ENCODE data around the gene FSTL4. TPM values are rescaled to one million over a fixed set of nuclear protein-coding genes. Genes with fewer than 3 reads are reported as not detected.

The FSTL4 gene
- total and polyA plus RNA-seq, 2 experiments from 2014 or later: 1.4 to 2.8 TPM

DNA sequence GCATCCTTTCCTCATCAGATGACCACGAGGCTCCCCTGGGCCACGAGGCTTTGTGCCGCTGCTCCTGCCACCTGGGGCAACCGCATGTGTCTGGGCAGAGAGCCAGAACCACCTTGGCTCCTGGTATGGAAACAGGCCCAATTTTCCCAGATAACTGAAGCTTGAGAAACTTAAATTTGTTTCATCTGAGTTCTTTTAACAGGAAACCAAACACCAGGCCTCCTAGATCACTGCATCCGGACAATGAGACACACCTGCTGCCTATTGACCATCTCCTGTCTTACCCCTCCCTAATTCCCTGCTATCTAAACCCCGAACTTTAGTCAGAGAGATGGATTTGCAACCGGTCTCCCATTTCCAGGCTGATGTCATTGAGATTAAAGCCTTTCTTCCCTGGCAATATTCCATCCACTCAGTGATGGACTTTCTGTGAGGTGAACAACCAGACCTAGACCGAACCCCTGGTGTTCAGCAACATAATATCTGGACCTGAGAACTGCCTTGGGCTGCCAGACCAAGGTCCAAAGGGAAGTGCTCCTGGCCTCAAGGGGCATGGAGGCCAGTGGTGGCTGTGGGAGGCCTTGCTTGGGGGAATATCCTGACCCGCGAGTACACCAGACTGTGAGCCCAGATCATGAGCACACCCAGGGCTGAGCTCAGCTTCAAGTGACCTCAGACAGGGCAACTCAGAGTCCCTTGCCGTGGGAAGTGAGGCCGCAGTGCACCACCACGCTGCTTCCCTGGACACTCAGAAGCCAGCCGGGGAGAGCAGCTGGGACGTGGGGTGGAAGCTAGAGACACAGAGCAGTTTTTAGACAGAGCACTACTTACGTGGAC, 360.8 kb downstream of the FSTL4 start:
- Histone ChIP-seq H3K79me2 (replicated peaks; ENCODE audit: insufficient read depth) (no peaks in the 10 kb centered on the region), H3K36me3 (ENCODE audit: insufficient read depth) (no peaks in the 10 kb centered on the region), H3K4me1 (ENCODE audit: insufficient read depth) (no peaks in the 10 kb centered on the region), H3K27me3 (ENCODE audit: insufficient read depth) (no peaks in the 10 kb centered on the region), H3K9me2 (ENCODE audit: insufficient read depth) (no peaks in the 10 kb centered on the region), H3F3A (replicated peaks; ENCODE audit: low read depth) (no peaks in the 10 kb centered on the region), H3K4me3 (no peak overlapping the region), H3K27ac (ENCODE audit: low read depth) (no peak overlapping the region), H4K20me1 (replicated peaks; ENCODE audit: insufficient read depth) (no peaks in the 10 kb centered on the region), H2AFZ (peak overlapping the region; percentile 85), H3K4me2 (peak overlapping the region; percentile 38; the same call in 1 of the 2 replicates)
- TF ChIP-seq POLR2AphosphoS5 (IDR thresholded peaks at IDR 0.05; ENCODE audit: low read depth) (no peak), JUNB (IDR thresholded peaks at IDR 0.05; ENCODE audit: unreplicated experiment) (no peak), ZNF114 (CRISPR knock-in tag; IDR thresholded peaks at IDR 0.05) (no peak), STAT1 (IDR thresholded peaks at IDR 0.05; ENCODE audit: unreplicated experiment) (no peak), NANOG (IDR thresholded peaks at IDR 0.05; ENCODE audit: borderline replicate concordance) (no peak), EZH2 (IDR thresholded peaks at IDR 0.05; ENCODE audit: low read depth, unreplicated experiment) (no peak), CREB1 (CRISPR knock-in tag; IDR thresholded peaks at IDR 0.05; ENCODE audit: low read depth) (no peak), ZNF331 (CRISPR knock-in tag; IDR thresholded peaks at IDR 0.05; ENCODE audit: low read depth) (no peak), EZH2phosphoT487 (IDR thresholded peaks at IDR 0.05; ENCODE audit: unreplicated experiment) (no peak)
- TF ChIP-seq, protein P1, sequence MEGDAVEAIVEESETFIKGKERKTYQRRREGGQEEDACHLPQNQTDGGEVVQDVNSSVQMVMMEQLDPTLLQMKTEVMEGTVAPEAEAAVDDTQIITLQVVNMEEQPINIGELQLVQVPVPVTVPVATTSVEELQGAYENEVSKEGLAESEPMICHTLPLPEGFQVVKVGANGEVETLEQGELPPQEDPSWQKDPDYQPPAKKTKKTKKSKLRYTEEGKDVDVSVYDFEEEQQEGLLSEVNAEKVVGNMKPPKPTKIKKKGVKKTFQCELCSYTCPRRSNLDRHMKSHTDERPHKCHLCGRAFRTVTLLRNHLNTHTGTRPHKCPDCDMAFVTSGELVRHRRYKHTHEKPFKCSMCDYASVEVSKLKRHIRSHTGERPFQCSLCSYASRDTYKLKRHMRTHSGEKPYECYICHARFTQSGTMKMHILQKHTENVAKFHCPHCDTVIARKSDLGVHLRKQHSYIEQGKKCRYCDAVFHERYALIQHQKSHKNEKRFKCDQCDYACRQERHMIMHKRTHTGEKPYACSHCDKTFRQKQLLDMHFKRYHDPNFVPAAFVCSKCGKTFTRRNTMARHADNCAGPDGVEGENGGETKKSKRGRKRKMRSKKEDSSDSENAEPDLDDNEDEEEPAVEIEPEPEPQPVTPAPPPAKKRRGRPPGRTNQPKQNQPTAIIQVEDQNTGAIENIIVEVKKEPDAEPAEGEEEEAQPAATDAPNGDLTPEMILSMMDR (conservative IDR thresholded peaks at IDR 0.05; ENCODE audit: low read depth in 2 of 2): no peak
- TF ChIP-seq, protein P2, sequence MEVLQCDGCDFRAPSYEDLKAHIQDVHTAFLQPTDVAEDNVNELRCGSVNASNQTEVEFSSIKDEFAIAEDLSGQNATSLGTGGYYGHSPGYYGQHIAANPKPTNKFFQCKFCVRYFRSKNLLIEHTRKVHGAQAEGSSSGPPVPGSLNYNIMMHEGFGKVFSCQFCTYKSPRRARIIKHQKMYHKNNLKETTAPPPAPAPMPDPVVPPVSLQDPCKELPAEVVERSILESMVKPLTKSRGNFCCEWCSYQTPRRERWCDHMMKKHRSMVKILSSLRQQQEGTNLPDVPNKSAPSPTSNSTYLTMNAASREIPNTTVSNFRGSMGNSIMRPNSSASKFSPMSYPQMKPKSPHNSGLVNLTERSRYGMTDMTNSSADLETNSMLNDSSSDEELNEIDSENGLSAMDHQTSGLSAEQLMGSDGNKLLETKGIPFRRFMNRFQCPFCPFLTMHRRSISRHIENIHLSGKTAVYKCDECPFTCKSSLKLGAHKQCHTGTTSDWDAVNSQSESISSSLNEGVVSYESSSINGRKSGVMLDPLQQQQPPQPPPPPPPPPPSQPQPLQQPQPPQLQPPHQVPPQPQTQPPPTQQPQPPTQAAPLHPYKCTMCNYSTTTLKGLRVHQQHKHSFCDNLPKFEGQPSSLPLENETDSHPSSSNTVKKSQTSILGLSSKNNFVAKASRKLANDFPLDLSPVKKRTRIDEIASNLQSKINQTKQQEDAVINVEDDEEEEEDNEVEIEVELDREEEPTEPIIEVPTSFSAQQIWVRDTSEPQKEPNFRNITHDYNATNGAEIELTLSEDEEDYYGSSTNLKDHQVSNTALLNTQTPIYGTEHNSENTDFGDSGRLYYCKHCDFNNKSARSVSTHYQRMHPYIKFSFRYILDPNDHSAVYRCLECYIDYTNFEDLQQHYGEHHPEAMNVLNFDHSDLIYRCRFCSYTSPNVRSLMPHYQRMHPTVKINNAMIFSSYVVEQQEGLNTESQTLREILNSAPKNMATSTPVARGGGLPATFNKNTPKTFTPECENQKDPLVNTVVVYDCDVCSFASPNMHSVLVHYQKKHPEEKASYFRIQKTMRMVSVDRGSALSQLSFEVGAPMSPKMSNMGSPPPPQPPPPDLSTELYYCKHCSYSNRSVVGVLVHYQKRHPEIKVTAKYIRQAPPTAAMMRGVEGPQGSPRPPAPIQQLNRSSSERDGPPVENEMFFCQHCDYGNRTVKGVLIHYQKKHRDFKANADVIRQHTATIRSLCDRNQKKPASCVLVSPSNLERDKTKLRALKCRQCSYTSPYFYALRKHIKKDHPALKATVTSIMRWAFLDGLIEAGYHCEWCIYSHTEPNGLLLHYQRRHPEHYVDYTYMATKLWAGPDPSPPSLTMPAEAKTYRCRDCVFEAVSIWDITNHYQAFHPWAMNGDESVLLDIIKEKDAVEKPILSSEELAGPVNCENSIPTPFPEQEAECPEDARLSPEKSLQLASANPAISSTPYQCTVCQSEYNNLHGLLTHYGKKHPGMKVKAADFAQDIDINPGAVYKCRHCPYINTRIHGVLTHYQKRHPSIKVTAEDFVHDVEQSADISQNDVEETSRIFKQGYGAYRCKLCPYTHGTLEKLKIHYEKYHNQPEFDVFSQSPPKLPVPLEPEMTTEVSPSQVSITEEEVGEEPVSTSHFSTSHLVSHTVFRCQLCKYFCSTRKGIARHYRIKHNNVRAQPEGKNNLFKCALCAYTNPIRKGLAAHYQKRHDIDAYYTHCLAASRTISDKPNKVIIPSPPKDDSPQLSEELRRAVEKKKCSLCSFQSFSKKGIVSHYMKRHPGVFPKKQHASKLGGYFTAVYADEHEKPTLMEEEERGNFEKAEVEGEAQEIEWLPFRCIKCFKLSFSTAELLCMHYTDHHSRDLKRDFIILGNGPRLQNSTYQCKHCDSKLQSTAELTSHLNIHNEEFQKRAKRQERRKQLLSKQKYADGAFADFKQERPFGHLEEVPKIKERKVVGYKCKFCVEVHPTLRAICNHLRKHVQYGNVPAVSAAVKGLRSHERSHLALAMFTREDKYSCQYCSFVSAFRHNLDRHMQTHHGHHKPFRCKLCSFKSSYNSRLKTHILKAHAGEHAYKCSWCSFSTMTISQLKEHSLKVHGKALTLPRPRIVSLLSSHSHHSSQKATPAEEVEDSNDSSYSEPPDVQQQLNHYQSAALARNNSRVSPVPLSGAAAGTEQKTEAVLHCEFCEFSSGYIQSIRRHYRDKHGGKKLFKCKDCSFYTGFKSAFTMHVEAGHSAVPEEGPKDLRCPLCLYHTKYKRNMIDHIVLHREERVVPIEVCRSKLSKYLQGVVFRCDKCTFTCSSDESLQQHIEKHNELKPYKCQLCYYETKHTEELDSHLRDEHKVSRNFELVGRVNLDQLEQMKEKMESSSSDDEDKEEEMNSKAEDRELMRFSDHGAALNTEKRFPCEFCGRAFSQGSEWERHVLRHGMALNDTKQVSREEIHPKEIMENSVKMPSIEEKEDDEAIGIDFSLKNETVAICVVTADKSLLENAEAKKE (CRISPR knock-in tag; IDR thresholded peaks at IDR 0.05): no peak
- TF ChIP-seq, protein P3, sequence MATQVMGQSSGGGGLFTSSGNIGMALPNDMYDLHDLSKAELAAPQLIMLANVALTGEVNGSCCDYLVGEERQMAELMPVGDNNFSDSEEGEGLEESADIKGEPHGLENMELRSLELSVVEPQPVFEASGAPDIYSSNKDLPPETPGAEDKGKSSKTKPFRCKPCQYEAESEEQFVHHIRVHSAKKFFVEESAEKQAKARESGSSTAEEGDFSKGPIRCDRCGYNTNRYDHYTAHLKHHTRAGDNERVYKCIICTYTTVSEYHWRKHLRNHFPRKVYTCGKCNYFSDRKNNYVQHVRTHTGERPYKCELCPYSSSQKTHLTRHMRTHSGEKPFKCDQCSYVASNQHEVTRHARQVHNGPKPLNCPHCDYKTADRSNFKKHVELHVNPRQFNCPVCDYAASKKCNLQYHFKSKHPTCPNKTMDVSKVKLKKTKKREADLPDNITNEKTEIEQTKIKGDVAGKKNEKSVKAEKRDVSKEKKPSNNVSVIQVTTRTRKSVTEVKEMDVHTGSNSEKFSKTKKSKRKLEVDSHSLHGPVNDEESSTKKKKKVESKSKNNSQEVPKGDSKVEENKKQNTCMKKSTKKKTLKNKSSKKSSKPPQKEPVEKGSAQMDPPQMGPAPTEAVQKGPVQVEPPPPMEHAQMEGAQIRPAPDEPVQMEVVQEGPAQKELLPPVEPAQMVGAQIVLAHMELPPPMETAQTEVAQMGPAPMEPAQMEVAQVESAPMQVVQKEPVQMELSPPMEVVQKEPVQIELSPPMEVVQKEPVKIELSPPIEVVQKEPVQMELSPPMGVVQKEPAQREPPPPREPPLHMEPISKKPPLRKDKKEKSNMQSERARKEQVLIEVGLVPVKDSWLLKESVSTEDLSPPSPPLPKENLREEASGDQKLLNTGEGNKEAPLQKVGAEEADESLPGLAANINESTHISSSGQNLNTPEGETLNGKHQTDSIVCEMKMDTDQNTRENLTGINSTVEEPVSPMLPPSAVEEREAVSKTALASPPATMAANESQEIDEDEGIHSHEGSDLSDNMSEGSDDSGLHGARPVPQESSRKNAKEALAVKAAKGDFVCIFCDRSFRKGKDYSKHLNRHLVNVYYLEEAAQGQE (IDR thresholded peaks at IDR 0.05; ENCODE audit: unreplicated experiment): no peak
- TF ChIP-seq, protein P4, sequence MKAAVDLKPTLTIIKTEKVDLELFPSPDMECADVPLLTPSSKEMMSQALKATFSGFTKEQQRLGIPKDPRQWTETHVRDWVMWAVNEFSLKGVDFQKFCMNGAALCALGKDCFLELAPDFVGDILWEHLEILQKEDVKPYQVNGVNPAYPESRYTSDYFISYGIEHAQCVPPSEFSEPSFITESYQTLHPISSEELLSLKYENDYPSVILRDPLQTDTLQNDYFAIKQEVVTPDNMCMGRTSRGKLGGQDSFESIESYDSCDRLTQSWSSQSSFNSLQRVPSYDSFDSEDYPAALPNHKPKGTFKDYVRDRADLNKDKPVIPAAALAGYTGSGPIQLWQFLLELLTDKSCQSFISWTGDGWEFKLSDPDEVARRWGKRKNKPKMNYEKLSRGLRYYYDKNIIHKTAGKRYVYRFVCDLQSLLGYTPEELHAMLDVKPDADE (IDR thresholded peaks at IDR 0.05): no peak
- H3K36me3 Mint-ChIP-seq (ENCODE audit: low read depth): no peaks in the 10 kb centered on the region
- peaks cover 7% of the 10 kb centered on the region for H3K27me3 Mint-ChIP-seq (ENCODE audit: insufficient read depth, low read depth, poor library complexity)
- ATAC-seq (peak; percentile 12; the same call in 2 of the 3 replicates), DNase-seq (ENCODE audit: low spot score) (no peak)
- peaks cover 11% of the 10 kb centered on the region for H3K4me1 Mint-ChIP-seq
- no peaks in the 10 kb centered on the region; the same call in 2 of the 3 replicates for H3K9me3 Mint-ChIP-seq
- no peak overlapping the region for H3K27ac Mint-ChIP-seq
- peak overlapping the region; percentile 60 for H3K4me3 Mint-ChIP-seq
